Dermis blood vessel endothelial cell (primary cell): ENCODE results near the gene ZBTB7C. TPM values are rescaled to one million over a fixed set of nuclear protein-coding genes. Genes with fewer than 3 reads are reported as not detected.

ENCODE experiments used
- DNase-seq: peaks from one replicate; pipeline ENCODE4 v3.0.0; 2010
- total RNA-seq: library from RNA; depleted of rRNA; stranded (reverse); fragments of >200 nt; gene quantifications from 2 replicates; pipeline ENCODE4 v1.2.3, GENCODE V29; 2014

Gene ZBTB7C
- total RNA-seq, 1 donor from 2014 or later, result not detected

DNA sequence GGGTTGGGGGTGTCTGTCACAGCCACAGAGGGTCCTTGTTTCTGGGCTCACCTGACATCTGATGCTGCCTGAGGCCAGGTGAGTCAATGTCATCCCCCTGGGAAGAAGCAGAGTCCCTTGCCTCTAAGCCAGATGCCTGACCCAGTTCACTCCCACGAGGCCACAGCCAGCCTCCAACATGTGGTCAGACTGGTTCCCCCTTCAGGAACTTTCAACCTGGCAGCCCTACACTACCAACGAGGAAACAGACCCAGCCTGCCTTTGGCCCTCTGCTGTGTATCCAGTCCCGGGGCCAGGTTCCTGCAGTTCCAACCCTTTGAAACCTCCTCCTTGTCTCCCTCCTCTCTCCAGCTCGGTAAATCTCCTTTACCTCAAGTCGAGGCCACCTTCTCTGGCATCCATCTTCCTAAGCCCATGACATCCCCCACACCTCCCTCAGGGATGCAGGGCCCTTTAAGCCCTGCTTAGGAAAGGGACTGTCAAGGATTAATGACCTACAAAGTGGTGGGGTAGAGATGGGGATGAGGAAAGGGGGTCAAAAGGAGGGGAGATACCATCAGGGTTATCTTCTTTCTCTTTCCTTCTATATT, 429.5 kb downstream of the ZBTB7C start:
- no peak for DNase-seq

DNA sequence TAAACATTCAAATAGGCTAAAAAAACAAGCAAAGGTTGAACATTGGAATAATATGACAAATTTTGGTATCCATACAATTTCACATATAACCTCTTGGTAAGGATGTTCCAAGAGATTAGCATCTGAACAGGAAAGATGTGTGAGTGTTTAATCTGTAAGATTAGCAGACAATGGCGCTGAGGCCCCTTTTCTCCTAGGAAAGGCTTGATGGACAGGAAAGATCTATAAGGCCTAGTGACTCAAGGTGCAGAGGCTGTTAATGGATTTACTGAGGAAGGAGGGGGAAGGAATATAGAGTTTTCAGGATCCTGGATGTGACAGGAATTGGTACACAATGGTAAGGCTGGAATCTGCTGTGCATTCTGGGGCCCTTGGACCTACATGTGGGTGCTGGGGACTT, 430.6 kb downstream of the ZBTB7C start:
- no peak for DNase-seq

DNA sequence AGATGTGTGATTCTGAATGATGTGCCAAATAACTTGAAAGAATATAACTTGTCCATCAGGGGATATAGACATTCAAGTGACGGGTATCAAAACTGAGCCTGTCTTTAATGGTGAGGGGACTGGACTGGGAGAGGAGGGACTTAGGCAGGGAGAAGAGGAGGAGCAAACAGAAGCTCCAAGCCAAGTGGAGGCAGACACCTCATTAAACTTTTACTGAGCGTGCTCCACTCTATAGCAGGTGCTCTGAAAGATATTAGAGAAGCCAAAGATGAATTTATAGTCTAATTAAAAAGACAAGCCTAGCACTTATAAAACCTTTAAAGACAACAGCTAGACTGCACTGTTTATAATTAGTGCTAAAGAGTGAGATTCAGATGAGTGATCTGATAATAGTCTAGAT, 431.0 kb downstream of the ZBTB7C start:
- no peak for DNase-seq

Other genes starting within 250 kb of the ZBTB7C start
- gene CTIF, start 129.6 kb upstream of the ZBTB7C start, total RNA-seq, result 18.0 and 22.6 TPM in 2 replicates